Natural killer cell (primary cell): ENCODE results near the gene FMO1. TPM values are rescaled to one million over a fixed set of nuclear protein-coding genes. Genes with fewer than 3 reads are reported as not detected.
"Not testable (repeated sequence)": the region's sequence is repeated elsewhere in the genome, so short reads cannot be mapped to it uniquely, and the experiment has no call there.

Experiments used
- ATAC-seq, 3 donors: fragments of 150-1000 bp in 2 of 3; fragments of 200-7000 bp in 1 of 3; cut with Tn5 transposase; 1 replicate in 1 of 3; 2 replicates in 2 of 3; pipeline ENCODE4 v1.10.0; 2021; ENCODE audit warnings: mild to moderate bottlenecking in 2 of 3, moderate library complexity in 2 of 3
- DNase-seq, 2 donors: peaks; one replicate each; pipeline versions ENCODE4 v3.0.0 to v3.0.0-alpha.2; 2013 to 2021; ENCODE audit warnings: mixed read lengths in 1 of 2
- H3K27ac ChIP-seq: one replicate; pipeline ENCODE4 v1.5.1; 2013; ENCODE audit warnings: mild to moderate bottlenecking, low read length
- H3K27me3 ChIP-seq: one replicate; pipeline ENCODE4 v1.6.1; 2013; ENCODE audit warnings: low read length; ENCODE audit not compliant: control insufficient read depth, insufficient read depth
- H3K36me3 ChIP-seq: one replicate; pipeline ENCODE4 v1.6.1; 2013; ENCODE audit warnings: low read length; ENCODE audit not compliant: control insufficient read depth, insufficient read depth
- H3K4me1 ChIP-seq: one replicate; pipeline ENCODE4 v1.6.1; 2013; ENCODE audit warnings: low read length; ENCODE audit not compliant: control insufficient read depth, insufficient read depth
- H3K4me3 ChIP-seq: one replicate; pipeline ENCODE4 v1.5.1; 2013; ENCODE audit warnings: low read length
- H3K9me3 ChIP-seq: one replicate; pipeline ENCODE4 v1.6.1; 2013; ENCODE audit warnings: low read length; ENCODE audit not compliant: control insufficient read depth, insufficient read depth
- H3K27ac Mint-ChIP-seq, 2 donors: one replicate each; pipeline ENCODE4 v1.8.0; 2022; ENCODE audit warnings: mild to moderate bottlenecking in 2 of 2, mixed read lengths in 2 of 2, moderate library complexity in 1 of 2
- H3K27me3 Mint-ChIP-seq, 2 donors: one replicate each; pipeline ENCODE4 v1.8.0; 2022; ENCODE audit warnings: low read depth in 2 of 2, mixed read lengths in 2 of 2
- H3K36me3 Mint-ChIP-seq: one replicate; pipeline ENCODE4 v1.8.0; 2022; ENCODE audit warnings: mixed read lengths
- H3K4me1 Mint-ChIP-seq, 2 donors: one replicate each; pipeline ENCODE4 v1.8.0; 2022; ENCODE audit warnings: mixed read lengths in 2 of 2
- H3K4me3 Mint-ChIP-seq: one replicate; pipeline ENCODE4 v1.8.0; 2022; ENCODE audit warnings: mild to moderate bottlenecking, moderate library complexity, mixed read lengths
- H3K9me3 Mint-ChIP-seq, 2 donors: one replicate each; pipeline ENCODE4 v1.8.0; 2022; ENCODE audit warnings: mixed read lengths in 2 of 2
- CTCF ChIP-seq: fragments of 200-600 bp; IDR thresholded peaks from one replicate; pipeline ENCODE4 v1.8.0; 2022; ENCODE audit warnings: antibody characterized with exemption
- WGBS: methylation state at CpG from one replicate; pipeline ENCODE4 v1.1.7; 2013; ENCODE audit warnings: missing lambda C conversion rate; ENCODE audit not compliant: insufficient coverage; 5-methylcytosine and 5-hydroxymethylcytosine counted together
- intact Hi-C: fragments of 100-400 bp; cut with micrococcal nuclease; formaldehyde crosslinking; loops from one replicate; pipeline ENCODE4 v1.14.2; 2022
- total RNA-seq, 4 donors: library from RNA; stranded (reverse); fragments of 120-200 nt in 1 of 4; gene quantifications; one replicate each; pipeline versions ENCODE4 v1.2.3 to v1.2.4, GENCODE V29; 2013 to 2022

The FMO1 gene
- total RNA-seq, 3 donors from 2014 or later (not counting 1 experiment from before 2014, with no cell fraction given): not detected

- Mint-ChIP-seq H3K9me3 (peaks cover 0 to 3% of the 10 kb centered on the region in 2 donors), H3K4me1 (no peaks in the 10 kb centered on the region), H3K27me3 (peaks cover 7 to 20% of the 10 kb centered on the region in 2 donors), H3K36me3 (no peaks in the 10 kb centered on the region), H3K4me3 (no peak overlapping the region), H3K27ac (no peak overlapping the region)
- Histone ChIP-seq H3K27me3 (peaks cover 2% of the 10 kb centered on the region), H3K27ac (no peak overlapping the region), H3K36me3 (no peaks in the 10 kb centered on the region), H3K4me1 (no peaks in the 10 kb centered on the region), H3K9me3 (peaks cover under 1% of the 10 kb centered on the region), H3K4me3 (no peak overlapping the region)
- DNase-seq: no peak
- intact Hi-C loops: no loop called here
- no peak for ATAC-seq
- no peak for TF ChIP-seq CTCF
Observed at GRCh38 chr1:171231326-171231725, 17.0 kb upstream of the FMO1 start.

- H3K36me3 ChIP-seq: no peaks in the 10 kb centered on the region
- H3K9me3 ChIP-seq: peaks cover 8% of the 10 kb centered on the region
- no CpG with 5 or more reads among the region's 1 CpG for WGBS
- no peak overlapping the region for H3K27ac ChIP-seq
- H3K4me3 ChIP-seq: no peak overlapping the region
- TF ChIP-seq CTCF: no peak
- H3K27me3 ChIP-seq: peaks cover 2% of the 10 kb centered on the region
- DNase-seq (no peak), ATAC-seq (no peak)
- H3K4me1 ChIP-seq: no peaks in the 10 kb centered on the region
- intact Hi-C loops: no loop called here
- H3K4me1 Mint-ChIP-seq: no peaks in the 10 kb centered on the region
- no peak overlapping the region for H3K4me3 Mint-ChIP-seq
- H3K27ac Mint-ChIP-seq: no peak overlapping the region
- no peaks in the 10 kb centered on the region for H3K36me3 Mint-ChIP-seq
- H3K27me3 Mint-ChIP-seq: peaks cover 10 to 12% of the 10 kb centered on the region in 2 donors
- H3K9me3 Mint-ChIP-seq: peaks cover 0 to 3% of the 10 kb centered on the region in 2 donors
Observed at GRCh38 chr1:171233183-171233582, 15.1 kb upstream of the FMO1 start.

- 92% methylated on average over 3 of the region's 4 CpGs for WGBS
- intact Hi-C loops: not testable (repeated sequence)
Observed at GRCh38 chr1:171236231-171236630, 12.1 kb upstream of the FMO1 start.

GRCh38 chr1:171243878-171244277 lies 4.4 kb upstream of the FMO1 start:
- TF ChIP-seq CTCF: no peak
- Mint-ChIP-seq H3K27ac (no peak overlapping the region), H3K4me1 (no peaks in the 10 kb centered on the region), H3K36me3 (no peaks in the 10 kb centered on the region), H3K9me3 (peaks cover 0 to 7% of the 10 kb centered on the region in 2 donors), H3K4me3 (no peak overlapping the region), H3K27me3 (peaks cover 21 to 42% of the 10 kb centered on the region in 2 donors)
- 81% methylated on average over 3 of the region's 4 CpGs for WGBS
- intact Hi-C loops: no loop called here
- Histone ChIP-seq H3K9me3 (no peaks in the 10 kb centered on the region), H3K4me3 (no peak overlapping the region), H3K27ac (no peak overlapping the region), H3K36me3 (no peaks in the 10 kb centered on the region), H3K27me3 (no peaks in the 10 kb centered on the region), H3K4me1 (no peaks in the 10 kb centered on the region)
- no peak for ATAC-seq
- DNase-seq: no peak

More at GRCh38 chr1:171236231-171236630, 12.1 kb upstream of the FMO1 start:
- Mint-ChIP-seq H3K9me3 (peaks cover 2 to 12% of the 10 kb centered on the region in 2 donors), H3K27me3 (peaks cover 24 to 29% of the 10 kb centered on the region in 2 donors)
- not testable (repeated sequence) for H3K36me3 ChIP-seq, H3K36me3 Mint-ChIP-seq, H3K4me1 ChIP-seq, ATAC-seq, H3K4me3 ChIP-seq, H3K27ac Mint-ChIP-seq, DNase-seq, H3K27me3 ChIP-seq, H3K4me1 Mint-ChIP-seq, H3K4me3 Mint-ChIP-seq, H3K27ac ChIP-seq, H3K9me3 ChIP-seq
